HEK293T (cell line): Measurements from ENCODE around the gene FCHSD1.
A peak's percentile ranks its signal among the peaks of the same experiment; 100 is the strongest.

ENCODE experiments used
- CTCF ChIA-PET: fragments of 350-600 bp; formaldehyde crosslinking; extraction: SDS; loops from one replicate; lab custom pipeline; 2021; ENCODE audit warnings: antibody characterized with exemption, inconsistent platforms; lab: Yijun Ruan, JAX
- POLR2A ChIA-PET: fragments of 350-600 bp; formaldehyde crosslinking; extraction: SDS; loops from one replicate; lab custom pipeline; 2020; ENCODE audit warnings: antibody characterized with exemption, inconsistent platforms; lab: Yijun Ruan, JAX
- DNase-seq: peaks from one replicate; pipeline ENCODE4 v3.0.0; 2012; ENCODE audit warnings: mixed read lengths; ENCODE audit errors: extremely low spot score
- ARNT ChIP-seq: fragments of 450-650 bp; IDR thresholded peaks from 2 replicates; pipeline ENCODE4 v1.6.1; 2017; ENCODE audit warnings: mild to moderate bottlenecking
- BHLHE40 ChIP-seq: fragments of 450-650 bp; IDR thresholded peaks from 2 replicates; pipeline ENCODE4 v1.6.1; 2016; ENCODE audit warnings: mild to moderate bottlenecking, moderate library complexity, borderline replicate concordance
- CTBP1 ChIP-seq: fragments of 450-650 bp; IDR thresholded peaks from 2 replicates; pipeline ENCODE4 v1.6.1; 2016; ENCODE audit warnings: borderline replicate concordance
- ELF4 ChIP-seq: fragments of 450-650 bp; IDR thresholded peaks from 2 replicates; pipeline ENCODE4 v1.6.1; 2017; ENCODE audit warnings: antibody characterized with exemption
- FOXA1 ChIP-seq: fragments of 450-650 bp; IDR thresholded peaks from 2 replicates; pipeline ENCODE4 v1.6.1; 2016; ENCODE audit warnings: mild to moderate bottlenecking
- FOXK2 ChIP-seq: fragments of 450-650 bp; IDR thresholded peaks from 2 replicates; pipeline ENCODE4 v1.6.1; 2016; ENCODE audit warnings: mild to moderate bottlenecking
- FOXM1 ChIP-seq: fragments of 450-650 bp; IDR thresholded peaks from 2 replicates; pipeline ENCODE4 v1.6.1; 2017; ENCODE audit warnings: mild to moderate bottlenecking, borderline replicate concordance
- HDGF ChIP-seq: fragments of 450-650 bp; IDR thresholded peaks from 2 replicates; pipeline ENCODE4 v1.6.1; 2017; ENCODE audit warnings: antibody characterized with exemption, borderline replicate concordance
- L3MBTL2 ChIP-seq: fragments of 450-650 bp; conservative IDR thresholded peaks from 2 replicates; pipeline ENCODE4 v1.6.1; 2016; ENCODE audit warnings: mild to moderate bottlenecking
- LEF1 ChIP-seq: fragments of 450-650 bp; IDR thresholded peaks from 2 replicates; pipeline ENCODE4 v1.6.1; 2017; ENCODE audit warnings: mild to moderate bottlenecking, borderline replicate concordance
- NFRKB ChIP-seq: fragments of 450-650 bp; IDR thresholded peaks from 2 replicates; pipeline ENCODE4 v1.6.1; 2016; ENCODE audit warnings: mild to moderate bottlenecking, moderate library complexity
- SP1 ChIP-seq: fragments of 450-650 bp; IDR thresholded peaks from 2 replicates; pipeline ENCODE4 v1.6.1; 2017
- SUZ12 ChIP-seq: fragments of 450-650 bp; IDR thresholded peaks from 2 replicates; pipeline ENCODE4 v1.6.1; 2016; ENCODE audit warnings: mild to moderate bottlenecking
- TARDBP ChIP-seq: fragments of 450-650 bp; IDR thresholded peaks from 2 replicates; pipeline ENCODE4 v1.6.1; 2016
- ZNF384 ChIP-seq: fragments of 450-650 bp; IDR thresholded peaks from 2 replicates; pipeline ENCODE4 v1.6.1; 2016
- TF ChIP-seq, protein P1 (sequence below): fragments of 450-650 bp; IDR thresholded peaks from 2 replicates; pipeline ENCODE4 v1.6.1; 2016

Gene FCHSD1

GRCh38 chr5:141637123-141637766 lies 14.0 kb downstream of the FCHSD1 start:
- ChIA-PET CTCF (interaction anchor here (0.6 to 10.4 kb wide), 10 partner anchors 10 to 1608 kb away, joined by 3 to 101 read pairs (median 4); partner anchors contain the start of genes DIAPH1 and RNF14), POLR2A (interaction anchor here (0.6 to 3.5 kb wide), 30 partner anchors 8 to 449 kb away, joined by 3 to 61 read pairs (median 5); partner anchors contain the start of genes ARAP3, DELE1, DIAPH1 and FCHSD1)
- DNase-seq: peak; percentile 42
- TF ChIP-seq L3MBTL2 (peak; percentile 33; the same call in 1 of the 2 replicates), FOXA1 (no peak)

DNA sequence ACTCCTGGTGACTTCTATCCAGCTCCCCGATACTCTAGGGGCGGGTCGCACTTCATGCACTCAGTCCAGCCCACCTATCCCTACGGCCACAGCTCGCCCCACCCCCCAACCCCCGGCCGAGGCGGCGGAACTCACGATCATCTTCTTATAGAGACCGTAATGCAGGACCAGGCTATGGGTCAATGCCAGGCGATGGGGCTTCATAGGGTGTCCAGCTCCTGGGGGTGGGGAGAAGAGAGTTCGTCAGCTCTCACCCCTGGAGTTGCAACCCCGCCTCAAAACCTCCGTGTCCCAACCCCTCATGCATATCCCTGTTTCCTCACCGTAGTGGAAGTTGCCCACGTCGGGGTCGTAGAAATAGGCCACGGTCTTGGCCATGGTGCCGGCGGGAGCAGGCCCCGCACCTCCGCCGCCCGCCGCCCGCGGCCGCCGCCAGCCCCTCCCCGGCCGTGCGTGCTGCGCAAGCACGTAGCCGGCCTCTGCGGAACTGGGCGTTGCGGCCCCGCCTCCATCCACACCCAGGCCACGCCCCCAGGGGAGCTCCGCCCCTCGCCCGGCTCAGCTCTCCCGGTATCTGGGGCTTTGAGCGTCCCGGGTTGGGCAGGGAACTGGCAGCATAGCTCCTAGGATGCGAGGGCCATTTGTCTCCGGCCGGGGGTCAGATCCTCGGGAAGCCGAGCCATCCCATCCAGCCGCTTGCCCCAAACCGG lies 14.7 kb downstream of the FCHSD1 start, which contains the start of the genes HDAC3 and RELL2:
HDAC3 (minus strand) TSS at position 437 of the 710 bp plus-strand sequence; CDS start at position 378, 59 bp downstream.
RELL2 (plus strand) TSS at position 585 of the 710 bp plus-strand sequence. CDS start 1,229 bp downstream, outside the sequence.
- ChIA-PET POLR2A (interaction anchor here (0.6 to 3.5 kb wide), 33 partner anchors 8 to 449 kb away, joined by 3 to 61 read pairs (median 4); partner anchors contain the start of genes ARAP3, DELE1, DIAPH1 and FCHSD1), CTCF (interaction anchor here (0.9 to 10.4 kb wide), 8 partner anchors 9 to 333 kb away, joined by 3 to 101 read pairs (median 4); partner anchors contain the start of genes DIAPH1 and RNF14)
- DNase-seq: peak; percentile 98
- TF ChIP-seq L3MBTL2 (no peak), TARDBP (no peak), ZNF384 (no peak), ARNT (no peak), FOXK2 (no peak), FOXM1 (no peak), ELF4 (no peak), HDGF (no peak), FOXA1 (no peak), BHLHE40 (no peak), NFRKB (no peak)
- TF ChIP-seq, protein P1, sequence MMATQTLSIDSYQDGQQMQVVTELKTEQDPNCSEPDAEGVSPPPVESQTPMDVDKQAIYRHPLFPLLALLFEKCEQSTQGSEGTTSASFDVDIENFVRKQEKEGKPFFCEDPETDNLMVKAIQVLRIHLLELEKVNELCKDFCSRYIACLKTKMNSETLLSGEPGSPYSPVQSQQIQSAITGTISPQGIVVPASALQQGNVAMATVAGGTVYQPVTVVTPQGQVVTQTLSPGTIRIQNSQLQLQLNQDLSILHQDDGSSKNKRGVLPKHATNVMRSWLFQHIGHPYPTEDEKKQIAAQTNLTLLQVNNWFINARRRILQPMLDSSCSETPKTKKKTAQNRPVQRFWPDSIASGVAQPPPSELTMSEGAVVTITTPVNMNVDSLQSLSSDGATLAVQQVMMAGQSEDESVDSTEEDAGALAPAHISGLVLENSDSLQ: no peak

DNA sequence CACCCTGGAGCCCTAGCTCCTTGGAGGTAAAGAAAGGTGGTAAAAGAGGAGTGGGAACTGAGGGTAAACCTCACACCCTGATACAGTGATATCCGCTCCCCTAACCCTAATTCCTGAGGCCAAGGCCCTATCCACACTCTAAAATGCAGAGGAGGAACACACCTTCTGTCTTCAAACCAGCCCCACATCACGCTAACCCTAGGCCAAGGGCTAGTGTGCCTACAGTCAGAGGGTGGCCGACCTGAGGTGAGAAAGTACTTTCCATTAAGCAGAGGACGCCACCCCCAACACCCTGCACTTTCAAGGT lies 15.2 kb downstream of the FCHSD1 start:
- POLR2A ChIA-PET: interaction anchor here (0.7 to 3.5 kb wide), 15 partner anchors 10 to 288 kb away, joined by 3 to 61 read pairs (median 6); partner anchors contain the start of genes DELE1, DIAPH1 and FCHSD1
- CTCF ChIA-PET: interaction anchor here (1.3 to 10.4 kb wide), 2 partner anchors 16 to 44 kb away, joined by 3 to 101 read pairs; partner anchors contain the start of gene DIAPH1
- no peak for DNase-seq
- TF ChIP-seq TARDBP (no peak), ARNT (no peak), FOXA1 (no peak), FOXK2 (no peak), CTBP1 (no peak), ELF4 (no peak), ZNF384 (no peak)
- TF ChIP-seq, protein P1: no peak

DNA sequence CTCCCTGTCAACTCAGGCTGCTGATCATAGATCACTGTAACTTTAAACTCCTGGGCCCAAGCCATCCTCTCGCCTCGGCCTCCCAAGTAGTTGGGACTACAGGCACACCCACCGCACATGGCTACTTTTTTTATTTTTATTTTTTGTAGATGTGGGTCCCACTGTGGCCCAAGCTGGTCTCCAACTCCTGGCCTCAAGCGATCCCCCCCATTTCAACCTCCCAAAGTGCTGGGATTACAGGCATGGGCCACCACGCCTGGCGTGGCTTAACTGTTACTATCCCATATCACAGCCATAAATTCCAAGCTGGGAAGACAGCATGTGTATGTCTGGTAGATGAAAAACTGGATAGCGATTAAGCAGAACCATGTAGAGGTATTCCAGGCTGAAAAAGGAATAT lies 15.6 kb downstream of the FCHSD1 start:
- ChIA-PET POLR2A (interaction anchor here (0.7 to 3.5 kb wide), 15 partner anchors 9 to 288 kb away, joined by 3 to 61 read pairs (median 11); partner anchors contain the start of genes DELE1, DIAPH1 and FCHSD1), CTCF (interaction anchor here (1.3 to 10.4 kb wide), 2 partner anchors 15 to 44 kb away, joined by 3 to 101 read pairs; partner anchors contain the start of gene DIAPH1)
- TF ChIP-seq ARNT: no peak
- no peak for TF ChIP-seq NFRKB
- no peak for DNase-seq

DNA sequence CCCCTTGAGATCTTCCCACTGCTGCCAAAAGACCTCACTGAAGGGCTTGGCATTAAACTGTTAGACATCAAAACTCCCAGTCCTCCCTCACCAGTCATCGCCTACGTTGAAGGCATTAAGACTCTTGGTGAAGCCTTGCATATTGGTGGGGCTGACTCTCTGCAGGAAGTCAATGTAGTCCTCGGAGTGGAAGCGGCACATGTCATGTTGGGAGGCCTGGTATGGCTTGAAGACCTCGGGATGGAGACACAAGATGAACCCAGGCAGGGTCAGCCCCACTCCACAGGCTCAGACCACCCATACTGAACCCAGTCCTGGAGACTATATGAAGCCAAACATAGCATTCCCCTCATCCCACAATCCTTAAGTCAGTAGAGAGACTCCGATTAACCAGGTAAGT lies 16.5 kb downstream of the FCHSD1 start:
- POLR2A ChIA-PET: interaction anchor here (1.9 kb wide), 1 partner anchor 15 kb away, joined by 11 read pairs; the partner anchor contains the start of gene DIAPH1
- CTCF ChIA-PET: interaction anchor here (0.7 to 10.4 kb wide), 2 partner anchors 15 to 42 kb away, joined by 3 to 101 read pairs; partner anchors contain the start of gene DIAPH1
- TF ChIP-seq BHLHE40 (no peak), CTBP1 (no peak), ELF4 (no peak), NFRKB (no peak), ARNT (no peak), LEF1 (no peak), FOXK2 (no peak), SUZ12 (no peak), FOXA1 (no peak), HDGF (no peak), L3MBTL2 (no peak), ZNF384 (no peak), SP1 (no peak), TARDBP (no peak), FOXM1 (no peak)
- TF ChIP-seq, protein P1: no peak
- DNase-seq: no peak
